ENCODE measurements around the gene RPP14.

Gene RPP14

DNA sequence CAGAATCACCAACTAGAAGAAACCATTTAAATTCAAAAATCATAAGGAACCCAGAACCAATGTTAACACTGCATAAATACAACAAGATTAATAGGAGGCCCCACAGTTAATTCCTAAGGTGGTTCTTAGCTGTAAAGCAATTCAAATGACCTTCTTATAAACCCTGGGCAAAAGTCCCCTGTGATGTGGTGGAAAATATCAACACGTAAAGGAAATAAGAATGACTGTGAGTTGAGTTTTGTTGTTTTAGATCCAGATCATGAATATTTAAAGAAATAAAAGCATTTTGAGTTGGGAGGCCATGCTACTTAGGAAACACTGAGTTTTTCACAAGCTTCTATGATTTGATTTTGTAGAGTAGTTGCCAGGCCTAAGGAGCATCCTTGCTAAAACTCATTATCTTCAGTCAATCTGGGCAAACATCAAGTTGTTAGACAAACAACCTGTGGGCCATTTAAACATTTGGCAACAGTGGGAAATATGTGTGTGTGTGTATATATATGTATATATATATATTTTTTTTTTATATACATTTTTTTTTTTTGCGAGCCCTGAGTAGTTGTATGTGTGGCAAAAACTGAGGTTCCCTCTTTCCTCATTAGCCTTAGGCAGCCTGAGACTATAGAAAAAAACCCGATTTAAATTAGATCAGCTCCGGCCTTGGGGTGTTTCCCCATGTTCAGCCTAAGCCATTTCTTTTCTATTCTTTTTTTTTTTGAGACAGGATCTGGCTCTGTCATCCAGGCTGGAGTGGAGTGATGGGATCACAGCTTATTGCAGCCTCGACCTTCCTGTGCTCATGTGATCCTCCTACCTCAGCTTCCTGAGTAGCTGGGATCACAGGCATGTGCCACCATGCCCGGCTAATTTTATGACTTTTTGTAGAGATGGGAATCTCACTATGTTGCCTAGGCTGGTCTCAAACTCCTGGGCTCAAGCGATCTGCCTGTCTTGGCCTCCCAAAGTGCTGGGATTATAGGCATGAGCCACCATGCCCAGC, 18.6 kb downstream of the RPP14 start:
- no peak overlapping the region for H3K4me3 ChIP-seq (replicated peaks in 1 of 2; ENCODE audit: low read depth in 2 of 2, low read length in 2 of 2)
- TF ChIP-seq, protein P1, sequence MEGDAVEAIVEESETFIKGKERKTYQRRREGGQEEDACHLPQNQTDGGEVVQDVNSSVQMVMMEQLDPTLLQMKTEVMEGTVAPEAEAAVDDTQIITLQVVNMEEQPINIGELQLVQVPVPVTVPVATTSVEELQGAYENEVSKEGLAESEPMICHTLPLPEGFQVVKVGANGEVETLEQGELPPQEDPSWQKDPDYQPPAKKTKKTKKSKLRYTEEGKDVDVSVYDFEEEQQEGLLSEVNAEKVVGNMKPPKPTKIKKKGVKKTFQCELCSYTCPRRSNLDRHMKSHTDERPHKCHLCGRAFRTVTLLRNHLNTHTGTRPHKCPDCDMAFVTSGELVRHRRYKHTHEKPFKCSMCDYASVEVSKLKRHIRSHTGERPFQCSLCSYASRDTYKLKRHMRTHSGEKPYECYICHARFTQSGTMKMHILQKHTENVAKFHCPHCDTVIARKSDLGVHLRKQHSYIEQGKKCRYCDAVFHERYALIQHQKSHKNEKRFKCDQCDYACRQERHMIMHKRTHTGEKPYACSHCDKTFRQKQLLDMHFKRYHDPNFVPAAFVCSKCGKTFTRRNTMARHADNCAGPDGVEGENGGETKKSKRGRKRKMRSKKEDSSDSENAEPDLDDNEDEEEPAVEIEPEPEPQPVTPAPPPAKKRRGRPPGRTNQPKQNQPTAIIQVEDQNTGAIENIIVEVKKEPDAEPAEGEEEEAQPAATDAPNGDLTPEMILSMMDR (IDR thresholded peaks at IDR 0.05; ENCODE audit: low read depth, low read length), result no peak
- peak in 1 of 2 donors; percentile 28 for DNase-seq (ENCODE audit: low read depth in 2 of 2)

DNA sequence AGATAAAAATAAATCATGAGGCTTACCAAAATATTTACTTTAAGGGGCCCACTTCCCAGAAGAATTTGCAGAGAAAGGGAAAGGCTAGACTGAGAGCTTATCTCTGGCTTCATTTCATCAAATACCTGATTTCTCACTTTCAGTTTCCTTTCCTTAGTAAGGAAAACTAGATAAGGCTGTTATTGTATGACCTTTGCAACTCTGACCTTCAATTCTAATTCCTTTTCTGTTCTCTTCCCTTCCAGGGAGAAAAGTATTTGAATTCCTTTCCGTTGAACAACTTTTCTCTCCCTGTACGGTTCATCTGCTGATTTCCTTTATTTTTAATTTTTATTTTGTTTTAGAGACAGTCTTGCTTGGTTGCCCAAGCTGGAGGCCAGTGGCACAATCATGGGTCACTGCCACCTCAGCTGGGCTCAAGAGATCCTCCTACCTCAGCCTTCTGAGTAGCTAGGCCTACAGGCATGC, 19.5 kb downstream of the RPP14 start:
- no peak overlapping the region for H3K4me3 ChIP-seq (replicated peaks in 1 of 2; ENCODE audit: low read depth in 2 of 2, low read length in 2 of 2)
- TF ChIP-seq, protein P1 (IDR thresholded peaks at IDR 0.05; ENCODE audit: low read depth, low read length), result no peak
- DNase-seq (ENCODE audit: low read depth in 2 of 2), result no peak

DNA sequence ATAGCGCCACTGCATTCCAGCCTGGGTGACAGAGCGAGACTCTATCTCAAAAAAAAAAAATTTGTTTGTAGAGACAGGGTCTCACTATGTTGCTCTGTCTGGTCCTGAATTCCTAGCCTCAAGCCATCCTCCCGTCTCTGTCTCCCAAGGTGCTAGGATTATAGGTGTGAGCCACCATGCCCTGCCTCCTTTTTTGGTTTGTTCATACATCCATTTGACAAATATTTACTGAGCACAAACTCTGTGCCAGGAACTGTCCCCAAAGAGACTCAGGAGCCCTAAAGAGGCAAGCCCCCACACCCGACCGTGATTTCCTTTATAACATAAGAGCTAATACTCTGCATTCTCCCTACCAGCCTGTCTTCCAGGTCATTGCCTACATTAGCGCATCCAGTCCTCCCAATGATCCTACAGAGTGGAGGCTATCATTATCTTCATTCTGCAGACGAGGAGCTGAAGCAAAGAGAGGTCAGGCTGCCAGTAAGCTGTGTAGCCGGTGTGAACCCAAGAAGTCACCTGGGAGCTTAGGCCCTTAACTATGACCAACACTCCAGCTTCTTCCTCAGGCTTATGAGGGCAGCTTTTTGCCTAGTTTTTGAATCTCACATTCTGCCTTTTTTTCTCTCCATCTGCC, 20.3 kb downstream of the RPP14 start:
- H3K4me3 ChIP-seq (replicated peaks in 1 of 2; ENCODE audit: low read depth in 2 of 2, low read length in 2 of 2), result no peak overlapping the region
- DNase-seq (ENCODE audit: low read depth in 2 of 2), result no peak

DNA sequence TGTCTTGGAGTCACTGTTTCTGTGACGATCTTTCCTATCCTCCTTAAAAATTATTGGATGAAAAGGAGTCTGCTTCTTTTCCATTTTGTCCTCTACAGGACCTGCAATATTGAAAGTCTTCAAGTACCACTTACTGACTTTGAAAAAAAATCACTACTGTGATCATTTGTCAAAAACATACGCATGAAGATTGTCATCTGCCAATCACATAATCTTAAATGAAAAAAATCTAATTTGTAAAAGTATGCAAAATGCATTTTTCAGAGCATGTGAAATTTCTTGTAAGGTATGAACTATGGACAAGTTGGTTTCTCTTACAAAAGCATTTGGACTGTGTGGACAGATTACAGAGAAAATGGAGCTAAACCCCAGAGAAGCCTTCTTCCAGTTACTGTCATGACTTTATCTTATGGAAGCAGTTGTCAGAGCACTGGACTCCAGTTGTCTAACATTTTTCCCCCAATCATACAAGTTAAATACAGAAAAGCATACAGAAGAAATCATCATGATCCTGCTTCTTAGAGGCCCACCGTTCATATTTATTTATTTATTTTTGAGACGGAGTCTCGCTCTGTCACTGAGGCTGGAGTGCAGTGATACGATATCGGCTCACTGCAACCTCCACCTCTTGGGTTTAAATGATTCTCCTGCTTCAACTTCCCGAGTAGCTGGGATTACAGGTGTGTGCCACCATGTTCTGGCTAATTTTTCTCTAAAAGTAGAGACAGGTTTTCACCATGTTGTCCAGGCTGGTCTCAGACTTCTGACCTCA, 23.3 kb downstream of the RPP14 start:
- no peak overlapping the region for H3K4me3 ChIP-seq (replicated peaks in 1 of 2; ENCODE audit: low read depth in 2 of 2, low read length in 2 of 2)
- DNase-seq (ENCODE audit: low read depth in 2 of 2), result no peak
- TF ChIP-seq, protein P1 (IDR thresholded peaks at IDR 0.05; ENCODE audit: low read depth, low read length), result no peak

More for the DNA sequence above, 20.3 kb downstream of the RPP14 start:
- TF ChIP-seq, protein P1 (IDR thresholded peaks at IDR 0.05; ENCODE audit: low read depth, low read length), result no peak

DNA sequence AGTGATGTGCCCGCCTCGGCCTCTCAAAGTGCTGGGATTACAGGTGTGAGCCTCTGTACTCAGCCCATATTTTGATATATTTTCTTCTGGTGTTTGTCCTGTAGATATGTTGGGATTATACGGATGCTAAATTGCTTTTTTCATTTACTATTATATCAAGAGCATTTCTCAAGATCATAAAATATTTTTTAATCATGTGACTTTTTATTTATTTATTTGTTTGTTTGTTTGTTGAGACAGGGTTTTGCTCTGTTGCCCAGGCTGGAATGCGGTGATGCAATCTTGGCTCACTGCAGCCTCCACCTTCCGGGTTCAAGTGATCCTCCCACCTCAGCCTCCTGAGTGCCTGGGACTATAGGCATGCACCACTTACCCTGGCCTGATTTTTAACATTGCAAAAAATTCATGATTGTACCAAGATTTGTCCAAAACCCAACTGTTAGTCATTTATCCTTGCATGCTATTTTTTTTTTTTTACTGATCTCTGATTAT, 23.9 kb downstream of the RPP14 start:
- no peak for DNase-seq (ENCODE audit: low read depth in 2 of 2)
- no peak overlapping the region for H3K4me3 ChIP-seq (replicated peaks in 1 of 2; ENCODE audit: low read depth in 2 of 2, low read length in 2 of 2)
- TF ChIP-seq, protein P1 (IDR thresholded peaks at IDR 0.05; ENCODE audit: low read depth, low read length), result no peak

DNA sequence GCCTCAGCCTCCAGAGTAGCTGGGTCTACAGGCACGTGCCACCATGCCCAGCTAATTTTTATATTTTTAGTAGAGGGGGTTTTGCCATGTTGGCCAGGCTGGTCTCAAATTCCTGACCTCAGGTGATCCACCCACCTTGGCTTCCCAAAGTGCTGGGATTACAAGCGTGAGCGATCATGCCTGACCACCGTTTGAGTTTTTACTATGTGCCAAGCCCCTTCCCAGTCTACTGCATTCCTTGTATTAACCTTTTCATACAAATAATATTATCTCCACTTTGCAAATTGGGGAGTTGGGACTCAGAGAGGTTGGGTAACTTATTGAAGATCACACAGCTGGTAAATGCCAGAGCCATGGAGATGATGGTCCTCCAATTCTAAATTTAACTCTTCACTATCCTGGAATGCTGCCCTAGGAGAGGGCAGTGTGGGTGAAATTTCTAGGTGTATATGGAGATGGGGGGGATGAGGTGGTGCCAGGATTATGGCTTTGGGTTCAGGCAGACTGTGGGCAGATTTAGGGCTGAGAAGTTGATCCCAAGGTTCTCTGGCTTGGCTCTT, 25.6 kb downstream of the RPP14 start:
- DNase-seq (ENCODE audit: low read depth in 2 of 2), result no peak
- H3K4me3 ChIP-seq (replicated peaks in 1 of 2; ENCODE audit: low read depth in 2 of 2, low read length in 2 of 2), result no peak overlapping the region
- TF ChIP-seq, protein P1 (IDR thresholded peaks at IDR 0.05; ENCODE audit: low read depth, low read length), result no peak
